ENCODE measurements around the gene PSMB7. TPM values are rescaled to one million over a fixed set of nuclear protein-coding genes. Genes with fewer than 3 reads are reported as not detected.

PSMB7 gene
- total and polyA plus RNA-seq, 12 donors, result 148 to 308 (median 163) TPM

- H3K9me3 ChIP-seq, result no peaks in the 10 kb centered on the region
- H3K27me3 ChIP-seq, result peaks cover 0 to 11% (median 3%) of the 10 kb centered on the region in 7 donors
- no peaks in the 10 kb centered on the region for H3K4me1 ChIP-seq
- DNase-seq (no peak), ATAC-seq (peak in 2 of 8 donors; percentile 7 to 8)
- intact Hi-C loops (cut with DNase I), result loop anchor here in 2 of 10 donors (5.0 kb wide), 1 partner anchor 114 kb away; no protein-coding TSS in a partner anchor
- H3K36me3 ChIP-seq, result no peaks in the 10 kb centered on the region
- TF ChIP-seq CTCF (IDR thresholded peaks at IDR 0.05), result no peak
- WGBS, 2 donors, result 33 to 37% methylated on average over 11 of the region's 11 CpGs
- no peak overlapping the region for H3K4me3 ChIP-seq
- H3K27ac ChIP-seq, result no peak overlapping the region
Measured at GRCh38 chr9:124423591-124423990, 8.3 kb upstream of the PSMB7 start.

GRCh38 chr9:124423155-124423554, 7.9 kb upstream of the PSMB7 start:
- 79 to 84% methylated on average over 5 of the region's 5 CpGs for WGBS, 2 donors
- Histone ChIP-seq H3K27ac (no peak overlapping the region), H3K36me3 (no peaks in the 10 kb centered on the region), H3K4me1 (no peaks in the 10 kb centered on the region), H3K9me3 (no peaks in the 10 kb centered on the region), H3K27me3 (peaks cover 0 to 11% (median 3%) of the 10 kb centered on the region in 7 donors), H3K4me3 (no peak overlapping the region)
- DNase-seq (no peak), ATAC-seq (no peak)
- TF ChIP-seq CTCF (IDR thresholded peaks at IDR 0.05), result no peak
- intact Hi-C loops (cut with DNase I), result loop anchor here in 2 of 10 donors (5.0 kb wide), 1 partner anchor 114 kb away; no protein-coding TSS in a partner anchor

- WGBS, 2 donors, result 55 to 60% methylated on average over 7 of the region's 7 CpGs
- Histone ChIP-seq H3K27me3 (peaks cover 0 to 8% (median 3%) of the 10 kb centered on the region in 7 donors), H3K27ac (no peak overlapping the region), H3K4me1 (no peaks in the 10 kb centered on the region), H3K9me3 (no peaks in the 10 kb centered on the region), H3K4me3 (no peak overlapping the region), H3K36me3 (no peaks in the 10 kb centered on the region)
- intact Hi-C loops (cut with DNase I), result loop anchor here in 3 of 10 donors (2.0 to 5.0 kb wide), 2 partner anchors 116 kb away; no protein-coding TSS in a partner anchor
- TF ChIP-seq CTCF (IDR thresholded peaks at IDR 0.05), result no peak
- DNase-seq (no peak), ATAC-seq (peak in 2 of 8 donors; percentile 8 to 37)
Measured at GRCh38 chr9:124420991-124421543, 5.8 kb upstream of the PSMB7 start.

- no peak for DNase-seq
- Histone ChIP-seq H3K4me3 (no peak overlapping the region), H3K36me3 (no peaks in the 10 kb centered on the region), H3K27ac (no peak overlapping the region), H3K4me1 (peaks cover 0 to 2% (median 0%) of the 10 kb centered on the region in 9 donors), H3K27me3 (peaks cover 0 to 8% (median 3%) of the 10 kb centered on the region in 7 donors), H3K9me3 (peaks cover 0 to 4% (median 0%) of the 10 kb centered on the region in 11 donors)
- peak in 2 of 8 donors; percentile 2 to 7 for ATAC-seq
- TF ChIP-seq CTCF (IDR thresholded peaks at IDR 0.05), result peak in 3 of 9 donors; percentile 4 to 19 (median 16)
- intact Hi-C loops (cut with DNase I), result loop anchor here (1.0 to 5.0 kb wide), 4 partner anchors 115 to 117 kb away; no protein-coding TSS in a partner anchor
- 70 to 77% methylated on average over 6 of the region's 6 CpGs for WGBS, 2 donors
Measured at GRCh38 chr9:124419832-124420489, 4.7 kb upstream of the PSMB7 start.
